Hepatocyte (in vitro differentiated cells): ENCODE data around the gene CD82. TPM values are rescaled to one million over a fixed set of nuclear protein-coding genes. Genes with fewer than 3 reads are reported as not detected.
A peak's percentile ranks its signal among the peaks of the same experiment; 100 is the strongest.

Source experiments
- DNase-seq: peaks from one replicate; pipeline ENCODE4 v3.0.0-alpha.2; 2016; ENCODE audit warnings: low spot score
- H2AFZ ChIP-seq: fragments of 200-600 bp; sonication (generic); 2 replicates; pipeline ENCODE4 v1.6.0; 2016; ENCODE audit warnings: antibody characterized with exemption, mild to moderate bottlenecking
- H3K27ac ChIP-seq: fragments of 200-600 bp; sonication (generic); 2 replicates; pipeline ENCODE4 v1.5.1; 2016; ENCODE audit warnings: mild to moderate bottlenecking
- H3K27me3 ChIP-seq: fragments of 200-600 bp; sonication (generic); 2 replicates; pipeline ENCODE4 v1.6.1; 2016
- H3K36me3 ChIP-seq: fragments of 200-600 bp; sonication (generic); replicated peaks from 2 replicates; pipeline ENCODE4 v1.5.1; 2016; ENCODE audit warnings: low read depth; ENCODE audit not compliant: insufficient read depth
- H3K4me1 ChIP-seq: fragments of 200-600 bp; sonication (generic); 2 replicates; pipeline ENCODE4 v1.5.1; 2016; ENCODE audit warnings: mild to moderate bottlenecking, moderate library complexity; ENCODE audit not compliant: insufficient read depth
- H3K4me2 ChIP-seq: fragments of 200-600 bp; sonication (generic); 2 replicates; pipeline ENCODE4 v1.6.0; 2016
- H3K4me3 ChIP-seq: fragments of 200-600 bp; sonication (generic); 2 replicates; pipeline ENCODE4 v1.5.1; 2016; ENCODE audit warnings: mild to moderate bottlenecking
- H3K79me2 ChIP-seq: fragments of 200-600 bp; sonication (generic); 2 replicates; pipeline ENCODE4 v1.6.0; 2017; ENCODE audit warnings: mild to moderate bottlenecking
- H3K9me2 ChIP-seq: fragments of 200-600 bp; sonication (generic); replicated peaks from 2 replicates; pipeline ENCODE4 v1.6.0; 2017; ENCODE audit warnings: mild to moderate bottlenecking; ENCODE audit not compliant: insufficient read depth
- H3K9me3 ChIP-seq: fragments of 200-600 bp; sonication (generic); 2 replicates; pipeline ENCODE4 v1.5.1; 2016; ENCODE audit warnings: low read depth, mild to moderate bottlenecking
- H4K20me1 ChIP-seq: fragments of 200-600 bp; sonication (generic); 2 replicates; pipeline ENCODE4 v1.6.0; 2016; ENCODE audit warnings: mild to moderate bottlenecking; ENCODE audit not compliant: insufficient read depth, poor library complexity, severe bottlenecking
- CTCF ChIP-seq: fragments of 200-600 bp; sonication (generic); IDR thresholded peaks from 2 replicates; pipeline ENCODE4 v1.5.1; 2016; ENCODE audit warnings: antibody characterized with exemption, mild to moderate bottlenecking; ENCODE audit not compliant: poor library complexity
- EZH2 ChIP-seq: fragments of 200-600 bp; sonication (generic); IDR thresholded peaks from 2 replicates; pipeline ENCODE4 v1.6.1; 2016; ENCODE audit warnings: antibody characterized with exemption, mild to moderate bottlenecking, borderline replicate concordance
- EZH2phosphoT487 ChIP-seq: fragments of 200-600 bp; sonication (generic); IDR thresholded peaks from one replicate; pipeline ENCODE4 v1.6.1; 2018; ENCODE audit warnings: antibody characterized with exemption, mild to moderate bottlenecking, low read depth, moderate library complexity; ENCODE audit not compliant: unreplicated experiment, severe bottlenecking
- WGBS: methylation state at CpG from one replicate; pipeline ENCODE4 v1.1.6; 2016; ENCODE audit warnings: low lambda C conversion rate; ENCODE audit errors: missing lambda C conversion rate; 5-methylcytosine and 5-hydroxymethylcytosine counted together
- polyA plus RNA-seq: library from polyadenylated mRNA; unstranded; fragments of >200 nt; fragmentation: Nextera tagmentation; extraction: Ambion mirVana; gene quantifications from 2 replicates; pipeline ENCODE4 v1.2.1, GENCODE V29; 2016
- total RNA-seq: library from RNA; depleted of rRNA; stranded (reverse); fragments of >200 nt; gene quantifications from 2 replicates; pipeline ENCODE4 v1.2.3, GENCODE V29; 2014

CD82 gene
- total and polyA plus RNA-seq, 2 experiments from 2014 or later: 38.7 to 157 TPM

- DNase-seq: no peak
- Histone ChIP-seq H3K79me2 (no peaks in the 10 kb centered on the region), H3K9me3 (no peaks in the 10 kb centered on the region), H3K4me2 (peak overlapping the region; percentile 89), H3K27me3 (no peaks in the 10 kb centered on the region), H4K20me1 (no peaks in the 10 kb centered on the region), H2AFZ (peak overlapping the region; percentile 52), H3K9me2 (no peaks in the 10 kb centered on the region), H3K4me3 (peak overlapping the region; percentile 44), H3K36me3 (no peaks in the 10 kb centered on the region), H3K4me1 (peaks cover 31% of the 10 kb centered on the region), H3K27ac (peak overlapping the region; percentile 49)
- TF ChIP-seq EZH2phosphoT487 (no peak), EZH2 (no peak), CTCF (no peak)
- 47% methylated on average over 17 of the region's 17 CpGs for WGBS
These were observed 788 bp downstream of the CD82 start for GRCh38 chr11:44565953-44566949.

GRCh38 chr11:44566952-44567875, 1.8 kb downstream of the CD82 start:
- 85% methylated on average over 11 of the region's 11 CpGs for WGBS
- no peak for TF ChIP-seq EZH2
- TF ChIP-seq EZH2phosphoT487: no peak
- no peak for TF ChIP-seq CTCF

GRCh38 chr11:44567876-44568256, 2.4 kb downstream of the CD82 start:
- DNase-seq: no peak
- no peaks in the 10 kb centered on the region for H3K27me3 ChIP-seq
- no peaks in the 10 kb centered on the region for H3K79me2 ChIP-seq
- H3K9me2 ChIP-seq: no peaks in the 10 kb centered on the region
- TF ChIP-seq EZH2 (no peak), EZH2phosphoT487 (no peak), CTCF (no peak)
- H4K20me1 ChIP-seq: no peaks in the 10 kb centered on the region
- H3K4me1 ChIP-seq: peaks cover 31% of the 10 kb centered on the region
- H3K4me2 ChIP-seq: no peak overlapping the region
- no peak overlapping the region for H3K27ac ChIP-seq
- 88% methylated on average over 4 of the region's 4 CpGs for WGBS
- H2AFZ ChIP-seq: no peak overlapping the region
- H3K36me3 ChIP-seq: no peaks in the 10 kb centered on the region
- no peaks in the 10 kb centered on the region for H3K9me3 ChIP-seq
- H3K4me3 ChIP-seq: no peak overlapping the region

More at GRCh38 chr11:44566952-44567875, 1.8 kb downstream of the CD82 start:
- Histone ChIP-seq H4K20me1 (no peaks in the 10 kb centered on the region), H3K27me3 (no peaks in the 10 kb centered on the region), H3K27ac (no peak overlapping the region), H3K4me1 (peaks cover 31% of the 10 kb centered on the region), H3K4me3 (no peak overlapping the region), H3K9me2 (no peaks in the 10 kb centered on the region), H3K9me3 (no peaks in the 10 kb centered on the region), H3K36me3 (no peaks in the 10 kb centered on the region), H3K79me2 (no peaks in the 10 kb centered on the region), H3K4me2 (no peak overlapping the region), H2AFZ (no peak overlapping the region)
- DNase-seq: no peak
